Measurements from ENCODE around the gene CCSER1. TPM values are rescaled to one million over a fixed set of nuclear protein-coding genes. Genes with fewer than 3 reads are reported as not detected.

Gene CCSER1
- total and polyA plus RNA-seq, 7 donors: 0.06 to 2.5 (median 0.30) TPM

DNA sequence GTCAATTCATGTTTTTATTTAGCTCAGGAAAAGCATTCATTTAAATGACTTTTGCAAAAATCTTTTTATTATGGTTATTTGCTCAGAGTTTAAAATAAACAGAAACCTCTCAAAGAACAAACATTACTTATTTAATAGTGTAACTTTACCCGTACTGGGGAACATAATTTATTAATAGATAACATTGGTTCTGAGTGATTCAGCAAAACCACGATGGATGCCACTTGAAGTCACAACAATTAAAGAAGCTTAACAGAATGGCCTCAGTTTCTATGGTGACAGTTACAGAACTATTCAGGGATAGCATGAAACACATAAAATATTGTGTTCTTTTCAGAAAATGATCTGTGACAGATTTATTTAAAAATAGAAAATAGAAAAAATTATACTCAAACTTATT, 368.7 kb downstream of the CCSER1 start:
- 58 to 63% (median 62%) methylated on average over 2 of the region's 2 CpGs for WGBS, 3 donors
- intact Hi-C loops (cut with DNase I): no loop called here
- TF ChIP-seq, protein P1, sequence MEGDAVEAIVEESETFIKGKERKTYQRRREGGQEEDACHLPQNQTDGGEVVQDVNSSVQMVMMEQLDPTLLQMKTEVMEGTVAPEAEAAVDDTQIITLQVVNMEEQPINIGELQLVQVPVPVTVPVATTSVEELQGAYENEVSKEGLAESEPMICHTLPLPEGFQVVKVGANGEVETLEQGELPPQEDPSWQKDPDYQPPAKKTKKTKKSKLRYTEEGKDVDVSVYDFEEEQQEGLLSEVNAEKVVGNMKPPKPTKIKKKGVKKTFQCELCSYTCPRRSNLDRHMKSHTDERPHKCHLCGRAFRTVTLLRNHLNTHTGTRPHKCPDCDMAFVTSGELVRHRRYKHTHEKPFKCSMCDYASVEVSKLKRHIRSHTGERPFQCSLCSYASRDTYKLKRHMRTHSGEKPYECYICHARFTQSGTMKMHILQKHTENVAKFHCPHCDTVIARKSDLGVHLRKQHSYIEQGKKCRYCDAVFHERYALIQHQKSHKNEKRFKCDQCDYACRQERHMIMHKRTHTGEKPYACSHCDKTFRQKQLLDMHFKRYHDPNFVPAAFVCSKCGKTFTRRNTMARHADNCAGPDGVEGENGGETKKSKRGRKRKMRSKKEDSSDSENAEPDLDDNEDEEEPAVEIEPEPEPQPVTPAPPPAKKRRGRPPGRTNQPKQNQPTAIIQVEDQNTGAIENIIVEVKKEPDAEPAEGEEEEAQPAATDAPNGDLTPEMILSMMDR (IDR thresholded peaks at IDR 0.05): no peak

DNA sequence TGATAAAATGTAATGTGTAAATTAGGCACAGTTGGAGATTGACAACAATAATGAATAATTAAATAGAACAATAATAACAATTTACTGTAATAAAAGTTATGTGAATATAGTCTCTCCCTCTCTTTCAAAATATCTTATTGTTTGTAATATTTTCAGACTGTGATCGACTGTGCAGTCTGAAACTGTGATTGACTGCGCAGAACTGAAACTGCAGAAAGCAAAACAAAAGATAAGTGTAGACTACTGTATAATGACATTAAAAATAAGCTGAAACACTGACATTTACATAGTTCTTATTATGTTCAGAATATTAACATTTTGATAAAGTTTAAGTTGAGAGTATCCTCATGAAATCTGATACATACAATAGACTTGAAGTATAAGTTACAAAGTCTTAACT, 371.0 kb downstream of the CCSER1 start:
- WGBS, 3 donors: 89 to 92% (median 91%) methylated on average over 2 of the region's 2 CpGs
- TF ChIP-seq, protein P1 (IDR thresholded peaks at IDR 0.05): no peak
- Histone ChIP-seq H3K27me3 (ENCODE audit: insufficient read depth in 3 of 3, low read length in 2 of 3) (no peaks in the 10 kb centered on the region), H3K4me1 (no peaks in the 10 kb centered on the region), H3K4me3 (no peak overlapping the region), H3K27ac (no peak overlapping the region), H3K36me3 (ENCODE audit: insufficient read depth in 1 of 2, low read depth in 1 of 2) (no peaks in the 10 kb centered on the region), H3K9me3 (peaks cover 4% of the 10 kb centered on the region)
- DNase-seq (no peak), ATAC-seq (no peak)
- intact Hi-C loops (cut with DNase I): no loop called here

More for the DNA sequence above, 368.7 kb downstream of the CCSER1 start:
- no peaks in the 10 kb centered on the region for H3K27me3 ChIP-seq (ENCODE audit: insufficient read depth in 3 of 3, low read length in 2 of 3)
- H3K36me3 ChIP-seq (ENCODE audit: insufficient read depth in 1 of 2, low read depth in 1 of 2): no peaks in the 10 kb centered on the region
- H3K4me1 ChIP-seq: no peaks in the 10 kb centered on the region
- H3K4me3 ChIP-seq: no peak overlapping the region
- no peak for ATAC-seq
- no peak overlapping the region for H3K27ac ChIP-seq
- DNase-seq: no peak
- H3K9me3 ChIP-seq: no peaks in the 10 kb centered on the region

DNA sequence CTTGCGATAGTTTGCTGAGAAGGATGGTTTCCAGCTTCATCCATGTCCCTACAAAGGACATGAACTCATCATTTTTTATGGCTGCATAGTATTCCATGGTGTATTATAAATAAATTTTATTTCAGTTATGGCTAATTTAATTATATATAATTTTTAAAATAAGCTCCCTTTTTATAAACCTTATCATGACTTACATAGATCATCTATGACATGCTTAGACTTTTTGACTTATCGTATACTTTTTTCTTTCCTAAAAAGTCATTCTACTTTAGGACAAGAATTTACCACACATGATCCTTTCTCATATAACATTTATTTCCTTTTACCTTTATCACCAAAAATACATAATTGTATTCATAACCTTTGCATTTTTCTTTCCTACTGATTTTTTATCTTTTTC, 376.5 kb downstream of the CCSER1 start:
- TF ChIP-seq, protein P1 (IDR thresholded peaks at IDR 0.05): no peak
- WGBS, 3 donors: 96 to 98% (median 96%) methylated on average over 2 of the region's 2 CpGs
- Histone ChIP-seq H3K4me3 (no peak overlapping the region), H3K4me1 (no peaks in the 10 kb centered on the region), H3K27me3 (ENCODE audit: insufficient read depth in 3 of 3, low read length in 2 of 3) (no peaks in the 10 kb centered on the region), H3K27ac (no peak overlapping the region), H3K9me3 (peaks cover 4% of the 10 kb centered on the region), H3K36me3 (ENCODE audit: insufficient read depth in 1 of 2, low read depth in 1 of 2) (no peaks in the 10 kb centered on the region)
- ATAC-seq (no peak), DNase-seq (no peak)
- intact Hi-C loops (cut with DNase I): no loop called here

DNA sequence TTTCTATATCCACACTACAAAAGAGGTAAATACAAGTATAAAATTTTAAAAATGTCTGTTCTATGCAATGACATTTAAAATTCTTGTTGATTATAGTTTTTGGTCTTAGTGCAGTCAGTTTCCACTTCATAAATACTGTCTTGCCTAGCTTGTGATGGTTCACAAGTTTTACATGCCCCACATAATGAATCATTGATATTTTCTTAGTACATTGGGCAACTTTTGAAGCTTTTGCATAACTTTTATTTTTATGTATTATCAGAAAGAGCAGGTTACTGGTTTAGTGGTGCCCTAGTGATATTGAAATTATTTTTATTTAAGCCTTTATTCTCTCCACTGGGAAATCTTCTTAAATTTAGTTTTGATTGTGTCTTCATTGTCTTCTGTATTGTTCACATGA, 388.0 kb downstream of the CCSER1 start:
- ATAC-seq: no peak
- Histone ChIP-seq H3K36me3 (ENCODE audit: insufficient read depth in 1 of 2, low read depth in 1 of 2) (no peaks in the 10 kb centered on the region), H3K27me3 (ENCODE audit: insufficient read depth in 3 of 3, low read length in 2 of 3) (no peaks in the 10 kb centered on the region), H3K4me3 (no peak overlapping the region), H3K9me3 (no peaks in the 10 kb centered on the region), H3K4me1 (no peaks in the 10 kb centered on the region), H3K27ac (no peak overlapping the region)
- no peak for DNase-seq
- intact Hi-C loops (cut with DNase I): no loop called here
- TF ChIP-seq, protein P1 (IDR thresholded peaks at IDR 0.05): no peak

DNA sequence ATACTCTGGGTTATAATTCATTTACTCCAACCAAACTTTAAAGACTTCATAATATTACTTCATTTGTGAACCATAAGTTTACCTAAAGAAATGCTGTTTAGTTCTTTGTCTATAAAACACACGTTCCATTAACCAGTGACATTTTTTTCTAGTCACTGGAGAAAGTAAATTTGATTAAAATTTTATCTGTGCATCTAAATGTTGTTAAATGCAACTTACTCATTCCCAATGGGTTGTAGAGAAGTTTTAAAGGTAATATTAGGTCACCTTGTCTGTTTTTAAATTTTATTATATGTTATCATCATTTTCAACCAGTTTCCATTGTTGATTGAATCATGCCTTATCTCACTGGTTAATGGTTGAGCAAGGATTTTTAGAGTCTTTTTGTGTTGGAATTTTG, 401.4 kb downstream of the CCSER1 start:
- Histone ChIP-seq H3K4me3 (no peak overlapping the region), H3K4me1 (no peaks in the 10 kb centered on the region), H3K27me3 (ENCODE audit: insufficient read depth in 3 of 3, low read length in 2 of 3) (no peaks in the 10 kb centered on the region), H3K27ac (no peak overlapping the region), H3K9me3 (no peaks in the 10 kb centered on the region), H3K36me3 (ENCODE audit: insufficient read depth in 1 of 2, low read depth in 1 of 2) (no peaks in the 10 kb centered on the region)
- WGBS, 3 donors: 65 to 84% (median 71%) methylated on average over 1 of the region's 1 CpG
- DNase-seq (no peak), ATAC-seq (no peak)
- intact Hi-C loops (cut with DNase I): no loop called here
- TF ChIP-seq, protein P1 (IDR thresholded peaks at IDR 0.05): no peak
